ENCODE measurements around the gene PIR.
A peak's percentile ranks its signal among the peaks of the same experiment; 100 is the strongest.

The PIR gene

DNA sequence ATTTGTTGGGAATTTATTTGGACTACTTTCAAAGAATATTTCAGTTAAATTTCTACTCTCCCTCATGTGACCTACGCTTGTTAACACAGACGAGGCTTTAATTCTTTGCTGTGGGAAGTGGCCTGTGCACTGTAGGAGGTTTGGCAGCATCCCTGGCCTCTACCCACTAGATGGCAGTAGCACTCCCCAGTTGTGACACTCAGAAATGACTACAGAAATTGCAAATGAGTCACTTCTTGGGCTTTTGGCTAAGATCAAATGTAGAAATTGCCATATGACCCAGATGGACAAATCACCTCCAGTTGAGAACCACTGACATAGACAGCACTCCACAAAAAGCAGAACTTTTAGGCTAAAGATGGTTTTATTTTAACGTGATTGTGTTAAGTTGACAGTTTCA is 22.1 kb downstream of the PIR start:
- no peaks in the 10 kb centered on the region for H3K27me3 ChIP-seq (ENCODE audit: insufficient read depth, low read length, poor library complexity)
- no peak for TF ChIP-seq EZH2 (IDR thresholded peaks at IDR 0.05; ENCODE audit: borderline replicate concordance, low read depth, low read length, severe bottlenecking)
- TF ChIP-seq, protein P1, sequence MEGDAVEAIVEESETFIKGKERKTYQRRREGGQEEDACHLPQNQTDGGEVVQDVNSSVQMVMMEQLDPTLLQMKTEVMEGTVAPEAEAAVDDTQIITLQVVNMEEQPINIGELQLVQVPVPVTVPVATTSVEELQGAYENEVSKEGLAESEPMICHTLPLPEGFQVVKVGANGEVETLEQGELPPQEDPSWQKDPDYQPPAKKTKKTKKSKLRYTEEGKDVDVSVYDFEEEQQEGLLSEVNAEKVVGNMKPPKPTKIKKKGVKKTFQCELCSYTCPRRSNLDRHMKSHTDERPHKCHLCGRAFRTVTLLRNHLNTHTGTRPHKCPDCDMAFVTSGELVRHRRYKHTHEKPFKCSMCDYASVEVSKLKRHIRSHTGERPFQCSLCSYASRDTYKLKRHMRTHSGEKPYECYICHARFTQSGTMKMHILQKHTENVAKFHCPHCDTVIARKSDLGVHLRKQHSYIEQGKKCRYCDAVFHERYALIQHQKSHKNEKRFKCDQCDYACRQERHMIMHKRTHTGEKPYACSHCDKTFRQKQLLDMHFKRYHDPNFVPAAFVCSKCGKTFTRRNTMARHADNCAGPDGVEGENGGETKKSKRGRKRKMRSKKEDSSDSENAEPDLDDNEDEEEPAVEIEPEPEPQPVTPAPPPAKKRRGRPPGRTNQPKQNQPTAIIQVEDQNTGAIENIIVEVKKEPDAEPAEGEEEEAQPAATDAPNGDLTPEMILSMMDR (IDR thresholded peaks at IDR 0.05; ENCODE audit: borderline replicate concordance, extremely low read depth, low read length, poor library complexity, severe bottlenecking) = peak; percentile 75
- no peaks in the 10 kb centered on the region for H3K79me2 ChIP-seq (ENCODE audit: insufficient read depth, low read length)
- no peaks in the 10 kb centered on the region for H3K4me1 ChIP-seq (ENCODE audit: insufficient read depth, low read length)
- no peak overlapping the region for H3K9ac ChIP-seq (ENCODE audit: low read depth, low read length)
- ATAC-seq (ENCODE audit: insufficient read depth, low read depth) (peak; percentile 74; the same call in 2 of the 3 replicates), DNase-seq (peak; percentile 47)
- no peak overlapping the region for H2AFZ ChIP-seq (ENCODE audit: low read depth, low read length)
- H3K9me3 ChIP-seq (ENCODE audit: insufficient read depth, low read length, severe bottlenecking) = no peaks in the 10 kb centered on the region
- no peak overlapping the region for H3K4me3 ChIP-seq (ENCODE audit: low read depth in 1 of 2, low read length in 2 of 2)
- no peaks in the 10 kb centered on the region for H4K20me1 ChIP-seq (ENCODE audit: insufficient read depth, low read length)
- H3K4me2 ChIP-seq (ENCODE audit: insufficient read depth, low read length) = no peak overlapping the region
- H3K27ac ChIP-seq (ENCODE audit: low read length) = no peak overlapping the region
- no peaks in the 10 kb centered on the region for H3K36me3 ChIP-seq (ENCODE audit: insufficient read depth, low read length)

DNA sequence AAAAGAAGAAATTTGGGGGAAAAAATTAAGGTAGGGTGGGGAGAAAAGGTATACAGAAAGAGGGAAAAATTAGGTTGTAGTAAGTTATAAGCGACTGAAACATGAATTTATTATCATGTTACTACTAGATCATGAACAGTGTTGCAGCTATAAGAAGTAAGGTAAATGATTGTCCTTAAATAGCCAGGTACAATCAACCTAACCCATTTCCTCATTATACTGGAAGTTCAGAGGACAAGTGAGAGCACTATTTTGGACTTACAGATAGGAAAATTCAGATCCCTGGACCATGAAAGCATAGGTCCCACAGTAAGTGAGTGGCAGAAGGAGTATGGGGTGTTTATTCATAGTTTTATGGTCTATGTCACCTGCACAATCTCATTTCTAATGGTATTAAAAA is 23.5 kb downstream of the PIR start:
- DNase-seq = no peak
- H3K9ac ChIP-seq (ENCODE audit: low read depth, low read length) = no peak overlapping the region

DNA sequence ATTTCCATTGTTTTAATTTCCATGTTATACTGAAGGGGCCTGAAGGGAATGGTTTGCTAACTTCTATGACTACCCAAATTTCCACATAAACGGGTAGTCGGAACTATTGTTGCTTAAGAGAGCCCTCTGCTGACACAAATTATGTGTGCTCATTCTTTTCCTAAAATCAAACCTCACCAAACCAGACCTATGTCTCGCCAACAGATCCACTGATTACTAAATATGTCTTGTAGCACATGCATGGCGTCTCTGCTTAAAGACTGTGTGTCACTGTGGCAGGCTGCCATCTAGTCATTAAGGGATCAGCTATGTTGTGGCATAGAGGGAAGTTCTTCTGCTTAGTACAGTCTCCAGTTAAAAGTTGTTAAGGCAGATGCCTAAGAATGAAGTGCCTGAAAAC is 25.1 kb downstream of the PIR start:
- H3K79me2 ChIP-seq (ENCODE audit: insufficient read depth, low read length) = no peaks in the 10 kb centered on the region
- no peaks in the 10 kb centered on the region for H3K36me3 ChIP-seq (ENCODE audit: insufficient read depth, low read length)
- no peak overlapping the region for H3K4me3 ChIP-seq (ENCODE audit: low read depth in 1 of 2, low read length in 2 of 2)
- no peaks in the 10 kb centered on the region for H3K4me1 ChIP-seq (ENCODE audit: insufficient read depth, low read length)
- H2AFZ ChIP-seq (ENCODE audit: low read depth, low read length) = no peak overlapping the region
- no peak for DNase-seq
- no peak overlapping the region for H3K4me2 ChIP-seq (ENCODE audit: insufficient read depth, low read length)
- no peak for ATAC-seq (ENCODE audit: insufficient read depth, low read depth)
- no peak overlapping the region for H3K9ac ChIP-seq (ENCODE audit: low read depth, low read length)
- no peaks in the 10 kb centered on the region for H3K27me3 ChIP-seq (ENCODE audit: insufficient read depth, low read length, poor library complexity)
- TF ChIP-seq EZH2 (IDR thresholded peaks at IDR 0.05; ENCODE audit: borderline replicate concordance, low read depth, low read length, severe bottlenecking) = no peak
- TF ChIP-seq, protein P1 (IDR thresholded peaks at IDR 0.05; ENCODE audit: borderline replicate concordance, extremely low read depth, low read length, poor library complexity, severe bottlenecking) = peak; percentile 50
- H3K9me3 ChIP-seq (ENCODE audit: insufficient read depth, low read length, severe bottlenecking) = no peaks in the 10 kb centered on the region
- no peaks in the 10 kb centered on the region for H4K20me1 ChIP-seq (ENCODE audit: insufficient read depth, low read length)
- no peak overlapping the region for H3K27ac ChIP-seq (ENCODE audit: low read length)

More for the DNA sequence above, 23.5 kb downstream of the PIR start:
- ATAC-seq (ENCODE audit: insufficient read depth, low read depth) = no peak
- H3K27me3 ChIP-seq (ENCODE audit: insufficient read depth, low read length, poor library complexity) = no peaks in the 10 kb centered on the region
- no peaks in the 10 kb centered on the region for H3K79me2 ChIP-seq (ENCODE audit: insufficient read depth, low read length)
- no peak overlapping the region for H2AFZ ChIP-seq (ENCODE audit: low read depth, low read length)
- no peak overlapping the region for H3K27ac ChIP-seq (ENCODE audit: low read length)
- no peaks in the 10 kb centered on the region for H4K20me1 ChIP-seq (ENCODE audit: insufficient read depth, low read length)
- no peak overlapping the region for H3K4me3 ChIP-seq (ENCODE audit: low read depth in 1 of 2, low read length in 2 of 2)
- H3K9me3 ChIP-seq (ENCODE audit: insufficient read depth, low read length, severe bottlenecking) = no peaks in the 10 kb centered on the region
- TF ChIP-seq EZH2 (IDR thresholded peaks at IDR 0.05; ENCODE audit: borderline replicate concordance, low read depth, low read length, severe bottlenecking) = no peak
- TF ChIP-seq, protein P1 (IDR thresholded peaks at IDR 0.05; ENCODE audit: borderline replicate concordance, extremely low read depth, low read length, poor library complexity, severe bottlenecking) = no peak
- H3K4me2 ChIP-seq (ENCODE audit: insufficient read depth, low read length) = no peak overlapping the region
- no peaks in the 10 kb centered on the region for H3K4me1 ChIP-seq (ENCODE audit: insufficient read depth, low read length)
- no peaks in the 10 kb centered on the region for H3K36me3 ChIP-seq (ENCODE audit: insufficient read depth, low read length)
